ENCODE data around the gene ANTXRL.

Gene ANTXRL

GRCh38 chr10:46283580-46284285 lies 3.1 kb upstream of the ANTXRL start:
- DNase-seq (ENCODE audit: low spot score): no peak

DNA sequence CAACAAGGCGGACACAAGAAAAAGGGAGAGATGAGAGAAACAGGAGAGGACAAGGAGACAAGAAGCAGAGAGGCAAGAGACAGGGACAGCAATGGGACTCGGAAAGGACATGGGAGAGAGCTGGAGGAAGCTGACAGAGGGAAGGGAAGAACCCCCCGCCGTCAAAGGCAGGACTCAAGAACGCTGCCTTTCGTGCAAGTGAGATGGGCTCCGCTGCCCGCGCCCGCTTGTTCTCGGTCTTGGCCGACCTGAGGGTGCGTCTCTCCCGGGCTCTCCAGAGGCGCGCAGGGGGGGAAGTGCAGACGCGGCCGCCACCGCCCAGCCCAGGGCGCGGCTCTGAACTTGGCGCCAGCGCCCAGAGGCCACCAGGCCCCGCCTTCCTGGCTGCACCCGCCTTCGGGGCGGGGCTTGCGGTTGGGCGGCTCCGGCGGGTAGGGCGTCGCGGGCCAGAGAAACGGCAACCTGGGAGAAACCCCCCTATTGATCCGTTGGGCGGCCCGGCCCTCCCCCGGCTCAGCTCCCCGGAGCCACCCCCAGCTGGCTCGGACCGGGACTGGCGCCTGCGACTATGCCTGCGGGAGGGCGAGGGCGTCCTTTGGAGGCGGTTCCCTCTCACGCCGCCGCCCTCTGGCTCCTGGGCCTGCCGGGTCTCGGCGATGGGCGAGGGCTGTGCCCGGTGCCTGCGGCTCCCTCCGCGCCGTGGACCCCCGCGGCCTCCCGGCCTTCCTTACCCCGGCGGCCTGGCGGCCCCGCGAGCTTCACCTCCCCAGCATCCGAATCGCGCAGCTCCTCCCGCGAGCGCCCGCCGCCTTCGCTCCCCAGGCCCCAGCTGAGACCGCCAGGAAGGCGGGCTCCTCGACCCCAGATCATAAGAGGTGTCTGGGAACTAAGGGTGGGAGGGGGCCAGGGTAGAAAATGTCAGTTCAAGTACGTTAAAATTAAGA lies 2.2 kb upstream of the ANTXRL start:
- TF ChIP-seq CTCF (IDR thresholded peaks at IDR 0.05; ENCODE audit: extremely low read depth, missing control alignments): no peak
- DNase-seq (ENCODE audit: low spot score): peak; percentile 90

More at GRCh38 chr10:46283580-46284285, 3.1 kb upstream of the ANTXRL start:
- TF ChIP-seq CTCF (IDR thresholded peaks at IDR 0.05; ENCODE audit: extremely low read depth, missing control alignments): no peak

GRCh38 chr10:46285300-46285699 lies 1.5 kb upstream of the ANTXRL start:
- DNase-seq (ENCODE audit: low spot score): peak; percentile 46
- TF ChIP-seq CTCF (IDR thresholded peaks at IDR 0.05; ENCODE audit: extremely low read depth, missing control alignments): no peak

- TF ChIP-seq CTCF (IDR thresholded peaks at IDR 0.05; ENCODE audit: extremely low read depth, missing control alignments): no peak
- no peak for DNase-seq (ENCODE audit: low spot score)
Measured at GRCh38 chr10:46285966-46286620, 704 bp upstream of the ANTXRL start.

GRCh38 chr10:46287846-46288477 lies 1.2 kb downstream of the ANTXRL start:
- DNase-seq (ENCODE audit: low spot score): no peak
- no peak for TF ChIP-seq CTCF (IDR thresholded peaks at IDR 0.05; ENCODE audit: extremely low read depth, missing control alignments)

- DNase-seq (ENCODE audit: low spot score): no peak
- TF ChIP-seq CTCF (IDR thresholded peaks at IDR 0.05; ENCODE audit: extremely low read depth, missing control alignments): no peak
Measured at GRCh38 chr10:46288601-46289206, 1.9 kb downstream of the ANTXRL start.
